Measurements from ENCODE around the gene GRID2. TPM values are rescaled to one million over a fixed set of nuclear protein-coding genes. Genes with fewer than 3 reads are reported as not detected.
"Not testable (repeated sequence)": the region's sequence is repeated elsewhere in the genome, so short reads cannot be mapped to it uniquely, and the experiment has no call there.

GRID2 gene
- polyA plus RNA-seq, 1 experiment, result not detected

DNA sequence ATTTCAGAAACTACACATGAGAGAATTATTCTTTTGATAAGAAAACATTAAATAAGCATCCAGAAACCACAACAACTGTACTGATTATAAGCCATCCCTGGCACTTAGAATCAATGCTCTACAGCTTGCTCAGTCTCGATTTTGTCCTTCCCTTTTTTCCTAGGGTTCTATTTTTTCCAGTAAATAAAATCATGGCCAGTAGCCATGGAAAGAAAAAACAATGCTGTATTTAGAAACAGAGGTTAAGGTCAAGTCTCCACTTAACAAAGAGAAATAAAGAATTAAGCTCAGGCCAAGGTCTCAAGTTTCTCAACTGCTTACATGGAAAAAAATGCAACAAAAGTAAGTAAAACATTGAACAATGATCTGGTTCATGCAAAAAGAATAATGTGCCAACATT lies 38.7 kb upstream of the GRID2 start:
- Histone ChIP-seq H3K36me3 (ENCODE audit: control insufficient read depth, insufficient read depth, low read length) (no peaks in the 10 kb centered on the region), H3K4me3 (ENCODE audit: low read depth, low read length) (no peak overlapping the region), H3K27me3 (ENCODE audit: control insufficient read depth, insufficient read depth, low read length) (no peaks in the 10 kb centered on the region)
- POLR2A ChIA-PET, result no interaction called here
- CTCF ChIA-PET, result no interaction called here
- DNase-seq (ENCODE audit: low read depth), result no peak
- TF ChIP-seq, protein P1, sequence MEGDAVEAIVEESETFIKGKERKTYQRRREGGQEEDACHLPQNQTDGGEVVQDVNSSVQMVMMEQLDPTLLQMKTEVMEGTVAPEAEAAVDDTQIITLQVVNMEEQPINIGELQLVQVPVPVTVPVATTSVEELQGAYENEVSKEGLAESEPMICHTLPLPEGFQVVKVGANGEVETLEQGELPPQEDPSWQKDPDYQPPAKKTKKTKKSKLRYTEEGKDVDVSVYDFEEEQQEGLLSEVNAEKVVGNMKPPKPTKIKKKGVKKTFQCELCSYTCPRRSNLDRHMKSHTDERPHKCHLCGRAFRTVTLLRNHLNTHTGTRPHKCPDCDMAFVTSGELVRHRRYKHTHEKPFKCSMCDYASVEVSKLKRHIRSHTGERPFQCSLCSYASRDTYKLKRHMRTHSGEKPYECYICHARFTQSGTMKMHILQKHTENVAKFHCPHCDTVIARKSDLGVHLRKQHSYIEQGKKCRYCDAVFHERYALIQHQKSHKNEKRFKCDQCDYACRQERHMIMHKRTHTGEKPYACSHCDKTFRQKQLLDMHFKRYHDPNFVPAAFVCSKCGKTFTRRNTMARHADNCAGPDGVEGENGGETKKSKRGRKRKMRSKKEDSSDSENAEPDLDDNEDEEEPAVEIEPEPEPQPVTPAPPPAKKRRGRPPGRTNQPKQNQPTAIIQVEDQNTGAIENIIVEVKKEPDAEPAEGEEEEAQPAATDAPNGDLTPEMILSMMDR (IDR thresholded peaks at IDR 0.05; ENCODE audit: insufficient read depth, low read depth, low read length), result no peak

DNA sequence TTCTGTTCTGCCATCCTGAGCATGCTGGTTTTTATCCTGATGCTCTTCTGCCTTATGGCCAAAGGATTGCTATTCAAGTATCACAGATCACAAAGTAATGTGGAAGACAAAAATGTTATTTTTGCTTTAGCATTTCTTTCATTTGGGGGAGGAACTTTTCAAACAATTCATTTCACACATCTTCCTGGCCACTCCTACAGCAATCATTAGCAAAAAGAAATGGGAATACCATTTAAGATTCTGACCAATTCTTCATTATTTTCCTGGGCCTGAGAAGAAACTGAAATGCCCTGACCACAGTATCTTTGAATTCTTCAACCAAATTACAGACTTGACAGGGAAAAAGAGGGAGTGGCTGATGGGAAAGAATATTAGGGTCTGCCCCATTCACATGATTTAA lies 38.0 kb upstream of the GRID2 start:
- ChIA-PET POLR2A (no interaction called here), CTCF (no interaction called here)
- H3K4me3 ChIP-seq (ENCODE audit: low read depth, low read length), result no peak overlapping the region
- H3K36me3 ChIP-seq (ENCODE audit: control insufficient read depth, insufficient read depth, low read length), result no peaks in the 10 kb centered on the region
- TF ChIP-seq, protein P1 (IDR thresholded peaks at IDR 0.05; ENCODE audit: insufficient read depth, low read depth, low read length), result no peak
- no peak for DNase-seq (ENCODE audit: low read depth)
- H3K27me3 ChIP-seq (ENCODE audit: control insufficient read depth, insufficient read depth, low read length), result no peaks in the 10 kb centered on the region

DNA sequence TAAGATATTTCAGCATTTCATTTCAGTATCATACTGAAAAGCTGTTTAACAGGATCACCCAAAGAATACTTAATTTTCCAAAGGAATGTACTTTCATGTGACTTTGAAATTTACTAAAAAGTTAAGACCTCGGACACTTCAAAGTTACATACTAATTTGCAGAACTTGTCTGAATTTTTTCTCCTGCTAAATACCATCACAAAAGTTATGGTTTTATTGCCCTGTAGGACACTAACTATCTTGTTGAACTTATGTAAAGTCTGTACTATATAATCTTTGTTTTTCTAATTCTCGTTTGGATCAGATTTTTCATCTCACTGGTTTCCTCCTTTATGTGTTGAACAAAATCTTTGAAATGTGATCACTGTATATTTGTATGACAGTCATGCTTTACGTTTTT lies 37.2 kb upstream of the GRID2 start:
- H3K36me3 ChIP-seq (ENCODE audit: control insufficient read depth, insufficient read depth, low read length), result no peaks in the 10 kb centered on the region
- no peak overlapping the region for H3K4me3 ChIP-seq (ENCODE audit: low read depth, low read length)
- DNase-seq (ENCODE audit: low read depth), result no peak
- ChIA-PET CTCF (no interaction called here), POLR2A (no interaction called here)
- H3K27me3 ChIP-seq (ENCODE audit: control insufficient read depth, insufficient read depth, low read length), result no peaks in the 10 kb centered on the region
- TF ChIP-seq, protein P1 (IDR thresholded peaks at IDR 0.05; ENCODE audit: insufficient read depth, low read depth, low read length), result no peak

DNA sequence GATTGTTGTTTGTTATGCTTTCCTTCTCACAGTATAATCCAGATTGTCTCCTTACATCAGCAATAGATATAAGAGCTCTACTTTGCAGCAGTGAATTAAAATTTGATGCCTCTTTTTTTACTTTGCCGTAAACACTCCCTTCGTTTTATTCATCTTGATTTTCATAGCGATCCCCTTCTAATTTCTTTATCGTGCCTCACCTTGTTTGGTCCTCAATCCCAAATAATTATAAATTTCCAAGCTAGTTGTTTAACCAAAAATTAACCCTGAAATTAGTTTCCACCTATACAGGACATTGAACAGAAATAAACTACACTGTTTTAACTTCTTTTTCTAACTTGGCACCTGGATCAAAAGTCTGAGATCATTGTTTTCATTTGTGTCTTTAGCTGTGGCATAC lies 35.1 kb upstream of the GRID2 start:
- TF ChIP-seq, protein P1 (IDR thresholded peaks at IDR 0.05; ENCODE audit: insufficient read depth, low read depth, low read length), result no peak
- POLR2A ChIA-PET, result no interaction called here
- no peaks in the 10 kb centered on the region for H3K36me3 ChIP-seq (ENCODE audit: control insufficient read depth, insufficient read depth, low read length)
- no peak overlapping the region for H3K4me3 ChIP-seq (ENCODE audit: low read depth, low read length)
- no peak for DNase-seq (ENCODE audit: low read depth)
- CTCF ChIA-PET, result no interaction called here
- no peaks in the 10 kb centered on the region for H3K27me3 ChIP-seq (ENCODE audit: control insufficient read depth, insufficient read depth, low read length)

DNA sequence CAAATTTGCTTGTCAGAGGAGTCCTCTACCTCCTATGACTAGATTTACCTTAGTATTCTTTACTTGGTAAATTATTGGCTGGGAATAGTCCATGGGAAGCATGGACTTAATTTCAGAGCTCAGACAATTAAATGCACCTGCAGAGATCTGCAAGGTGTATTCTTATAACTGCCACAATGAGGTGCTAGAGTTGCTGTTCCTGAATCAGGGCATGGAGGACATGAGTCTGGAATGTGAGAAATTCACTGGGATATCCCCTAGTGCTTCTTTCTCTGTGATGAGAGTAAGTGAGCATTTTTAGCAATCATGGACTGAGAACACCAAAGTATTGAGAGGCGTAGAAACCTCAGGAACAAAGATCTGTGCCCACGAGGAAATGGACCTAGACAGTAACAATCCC lies 32.9 kb upstream of the GRID2 start:
- no peaks in the 10 kb centered on the region for H3K27me3 ChIP-seq (ENCODE audit: control insufficient read depth, insufficient read depth, low read length)
- CTCF ChIA-PET, result no interaction called here
- no peak overlapping the region for H3K4me3 ChIP-seq (ENCODE audit: low read depth, low read length)
- POLR2A ChIA-PET, result no interaction called here
- TF ChIP-seq, protein P1 (IDR thresholded peaks at IDR 0.05; ENCODE audit: insufficient read depth, low read depth, low read length), result no peak
- H3K36me3 ChIP-seq (ENCODE audit: control insufficient read depth, insufficient read depth, low read length), result no peaks in the 10 kb centered on the region
- no peak for DNase-seq (ENCODE audit: low read depth)

DNA sequence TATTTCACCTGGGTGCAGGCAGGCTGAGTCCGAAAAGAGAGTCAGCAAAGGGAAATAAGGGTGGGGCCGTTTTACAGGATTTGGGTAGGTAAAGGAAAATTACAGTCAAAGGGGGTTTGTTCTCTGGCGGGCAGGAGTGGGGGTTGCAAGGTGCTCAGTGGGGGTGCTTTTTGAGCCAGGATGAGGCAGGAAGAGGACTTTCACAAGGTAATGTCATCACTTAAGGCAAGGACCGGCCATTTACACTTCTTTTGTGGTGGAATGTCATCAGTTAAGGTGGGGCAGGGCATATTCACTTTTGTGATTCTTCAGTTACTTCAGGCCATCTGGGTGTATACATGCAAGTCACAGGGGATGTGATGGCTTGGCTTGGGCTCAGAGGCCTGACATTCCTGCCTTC lies 32.2 kb upstream of the GRID2 start:
- H3K4me3 ChIP-seq (ENCODE audit: low read depth, low read length); POLR2A ChIA-PET; CTCF ChIA-PET; H3K27me3 ChIP-seq (ENCODE audit: control insufficient read depth, insufficient read depth, low read length); DNase-seq (ENCODE audit: low read depth); H3K36me3 ChIP-seq (ENCODE audit: control insufficient read depth, insufficient read depth, low read length): not testable (repeated sequence)

DNA sequence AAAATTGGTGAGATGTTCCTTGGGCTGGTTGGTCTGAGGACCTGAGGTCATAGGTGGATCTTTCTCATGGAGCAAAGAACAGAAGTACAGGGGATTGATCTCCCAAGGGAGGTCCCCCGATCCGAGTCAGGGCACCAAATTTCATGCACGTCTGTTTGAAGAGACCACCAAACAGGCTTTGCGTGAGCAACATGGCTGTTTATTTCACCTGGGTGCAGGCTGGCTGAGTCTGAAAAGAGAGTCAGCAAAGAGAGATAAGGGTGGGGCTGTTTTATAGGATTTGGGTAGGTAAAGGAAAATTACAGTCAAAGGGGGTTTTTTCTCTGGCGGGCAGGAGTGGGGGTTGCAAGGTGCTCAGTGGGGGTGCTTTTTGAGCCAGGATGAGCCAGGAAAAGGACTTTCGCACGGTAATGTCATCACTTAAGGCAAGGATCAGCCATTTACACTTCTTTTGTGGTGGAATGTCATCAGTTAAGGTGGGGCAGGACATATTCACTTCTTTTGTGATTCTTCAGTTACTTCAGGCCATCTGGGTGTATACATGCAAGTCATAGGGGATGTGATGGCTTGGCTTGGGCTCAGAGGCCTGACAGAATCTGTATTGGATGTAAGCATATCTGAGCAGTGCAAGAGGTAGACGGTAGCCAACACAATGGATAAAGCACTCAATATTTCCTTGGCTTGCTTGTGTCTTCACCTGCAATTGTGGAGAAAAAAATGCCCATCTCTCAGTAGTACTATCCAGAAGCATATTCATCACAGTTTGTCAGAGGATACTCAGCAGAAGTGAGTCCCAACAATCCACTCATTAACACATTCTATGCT lies 26.5 kb upstream of the GRID2 start:
- H3K27me3 ChIP-seq (ENCODE audit: control insufficient read depth, insufficient read depth, low read length); POLR2A ChIA-PET; H3K36me3 ChIP-seq (ENCODE audit: control insufficient read depth, insufficient read depth, low read length); H3K4me3 ChIP-seq (ENCODE audit: low read depth, low read length); CTCF ChIA-PET; DNase-seq (ENCODE audit: low read depth): not testable (repeated sequence)

All from BJ (cell line).